Duodenal mucosa (tissue), 2 donors: ENCODE data around the gene SLC9A9.

Experiments used
- H3K27ac ChIP-seq: one replicate; pipeline ENCODE4 v1.7.0; 2013; ENCODE audit warnings: low read depth, low read length
- H3K27me3 ChIP-seq, 2 donors: one replicate each; pipeline ENCODE4 v1.7.0; 2013; ENCODE audit warnings: low read length in 2 of 2, control low read depth in 1 of 2; ENCODE audit not compliant: insufficient read depth in 2 of 2, control insufficient read depth in 1 of 2
- H3K36me3 ChIP-seq, 2 donors: one replicate each; pipeline ENCODE4 v1.7.0; 2013; ENCODE audit warnings: low read length in 2 of 2, control low read depth in 1 of 2; ENCODE audit not compliant: insufficient read depth in 2 of 2, control insufficient read depth in 1 of 2
- H3K4me1 ChIP-seq, 2 donors: one replicate each; pipeline ENCODE4 v1.7.0; 2013; ENCODE audit warnings: low read length in 2 of 2, control low read depth in 1 of 2; ENCODE audit not compliant: insufficient read depth in 2 of 2, control insufficient read depth in 1 of 2
- H3K4me3 ChIP-seq, 2 donors: one replicate each; pipeline ENCODE4 v1.7.0; 2013; ENCODE audit warnings: low read length in 2 of 2, low read depth in 1 of 2
- H3K9ac ChIP-seq, 2 donors: one replicate each; pipeline ENCODE4 v1.7.0; 2013; ENCODE audit warnings: low read length in 2 of 2, low read depth in 1 of 2
- H3K9me3 ChIP-seq, 2 donors: one replicate each; pipeline ENCODE4 v1.7.0; 2013; ENCODE audit warnings: low read length in 2 of 2, control low read depth in 1 of 2; ENCODE audit not compliant: control insufficient read depth in 1 of 2

The SLC9A9 gene

GRCh38 chr3:143237077-143237627, 611.1 kb downstream of the SLC9A9 start:
- H3K4me1 ChIP-seq = no peaks in the 10 kb centered on the region
- H3K27me3 ChIP-seq = no peaks in the 10 kb centered on the region
- no peak overlapping the region for H3K4me3 ChIP-seq
- H3K27ac ChIP-seq = no peak overlapping the region
- no peaks in the 10 kb centered on the region for H3K9me3 ChIP-seq
- no peaks in the 10 kb centered on the region for H3K36me3 ChIP-seq
- H3K9ac ChIP-seq = no peak overlapping the region

- H3K36me3 ChIP-seq = no peaks in the 10 kb centered on the region
- no peak overlapping the region for H3K4me3 ChIP-seq
- no peak overlapping the region for H3K27ac ChIP-seq
- no peaks in the 10 kb centered on the region for H3K27me3 ChIP-seq
- no peak overlapping the region for H3K9ac ChIP-seq
- H3K9me3 ChIP-seq = no peaks in the 10 kb centered on the region
- no peaks in the 10 kb centered on the region for H3K4me1 ChIP-seq
These were observed 611.9 kb downstream of the SLC9A9 start for GRCh38 chr3:143236226-143236964.

DNA sequence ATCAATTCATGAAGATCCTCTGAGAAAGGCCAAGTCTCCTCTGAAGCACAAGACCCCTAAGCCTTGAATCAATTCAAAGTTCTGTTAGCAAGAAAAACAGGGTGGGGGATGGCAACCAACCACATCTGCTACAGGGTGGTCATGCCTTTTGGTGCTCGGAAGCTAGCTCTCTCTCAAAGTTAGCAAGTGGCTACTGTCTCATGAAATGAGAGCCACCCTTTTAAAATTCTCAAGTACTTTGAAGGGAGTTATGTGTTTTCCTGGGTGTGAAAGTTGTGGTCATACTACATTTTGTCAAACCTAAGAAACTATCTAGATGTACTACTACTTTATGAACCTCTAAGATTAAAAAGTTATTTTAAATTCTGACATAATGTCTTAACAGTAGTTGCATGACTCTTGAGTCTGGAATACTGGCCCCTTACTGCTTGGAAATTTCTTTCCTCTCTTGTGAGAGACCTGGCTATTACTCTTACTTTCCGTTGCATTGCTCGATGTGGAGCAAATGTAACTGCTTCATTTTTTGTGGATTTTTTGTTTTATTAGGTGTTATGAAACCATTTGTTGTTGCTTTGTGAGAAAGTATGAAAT, 612.6 kb downstream of the SLC9A9 start:
- Histone ChIP-seq H3K27ac (no peak overlapping the region), H3K36me3 (no peaks in the 10 kb centered on the region), H3K9ac (no peak overlapping the region), H3K4me3 (no peak overlapping the region), H3K27me3 (no peaks in the 10 kb centered on the region), H3K9me3 (no peaks in the 10 kb centered on the region), H3K4me1 (no peaks in the 10 kb centered on the region)

DNA sequence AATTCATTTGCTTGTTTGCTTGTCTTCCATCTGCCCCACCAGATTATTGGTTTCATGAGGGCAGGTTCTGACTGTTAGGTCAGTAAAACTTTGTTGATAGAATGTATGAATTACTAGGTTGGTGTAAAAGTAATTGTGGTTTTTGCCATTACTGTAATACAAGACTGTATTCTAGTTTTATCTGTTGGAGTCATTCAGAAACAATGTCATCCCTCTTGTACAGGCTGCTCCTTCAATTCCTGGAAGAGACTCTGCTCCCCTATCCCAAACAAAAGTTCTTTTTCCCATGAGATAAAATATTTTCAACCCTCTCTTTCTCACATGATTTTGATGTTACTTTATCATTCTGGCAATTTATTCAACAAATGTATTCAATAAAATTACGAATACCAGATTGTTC, 613.7 kb downstream of the SLC9A9 start:
- H3K9ac ChIP-seq = no peak overlapping the region
- H3K9me3 ChIP-seq = no peaks in the 10 kb centered on the region
- H3K27ac ChIP-seq = no peak overlapping the region
- no peak overlapping the region for H3K4me3 ChIP-seq
- no peaks in the 10 kb centered on the region for H3K4me1 ChIP-seq
- H3K36me3 ChIP-seq = no peaks in the 10 kb centered on the region
- H3K27me3 ChIP-seq = no peaks in the 10 kb centered on the region

DNA sequence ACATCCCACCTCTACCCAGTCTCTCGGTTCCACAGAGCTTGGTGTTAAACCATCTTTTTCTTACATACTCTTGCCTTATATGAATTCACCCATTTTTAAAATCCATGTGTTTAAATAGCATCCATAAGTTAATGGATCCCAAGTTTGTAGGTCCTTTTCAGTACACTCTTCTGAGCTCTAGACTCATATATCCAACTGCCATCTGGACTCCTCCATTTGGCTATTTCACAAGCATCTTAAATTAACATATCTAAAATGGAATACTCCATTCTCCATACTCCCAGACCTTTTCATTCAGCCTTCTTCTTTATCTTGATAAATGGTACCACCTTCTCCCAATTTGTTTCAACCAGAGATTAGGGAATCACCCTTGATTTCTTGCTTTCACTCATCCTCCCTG, 615.3 kb downstream of the SLC9A9 start:
- Histone ChIP-seq H3K27ac (no peak overlapping the region), H3K36me3 (no peaks in the 10 kb centered on the region), H3K9me3 (no peaks in the 10 kb centered on the region), H3K4me3 (no peak overlapping the region), H3K4me1 (no peaks in the 10 kb centered on the region), H3K9ac (no peak overlapping the region), H3K27me3 (no peaks in the 10 kb centered on the region)

DNA sequence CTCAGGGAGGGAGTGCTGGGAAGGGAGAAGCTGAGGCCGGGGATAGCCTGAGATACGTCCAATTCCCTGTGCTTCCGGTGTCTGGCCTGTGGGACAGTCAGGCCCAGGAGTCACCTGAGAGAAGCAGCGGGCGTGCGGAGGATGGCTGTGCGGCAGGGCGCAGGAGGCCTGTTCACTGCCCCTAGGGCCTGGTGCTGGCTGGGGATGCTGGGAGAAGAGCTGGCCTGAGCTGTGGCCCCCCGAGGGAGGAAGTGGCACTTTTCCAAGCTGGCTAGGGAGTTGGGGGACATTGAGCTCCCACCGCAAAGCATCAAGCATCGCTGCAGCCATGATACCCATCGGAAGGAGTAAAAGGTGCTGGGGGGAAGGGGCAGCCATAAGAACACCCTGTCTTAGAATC, 619.9 kb downstream of the SLC9A9 start:
- Histone ChIP-seq H3K36me3 (no peaks in the 10 kb centered on the region), H3K9me3 (no peaks in the 10 kb centered on the region), H3K4me3 (no peak overlapping the region), H3K27me3 (no peaks in the 10 kb centered on the region), H3K9ac (no peak overlapping the region), H3K4me1 (no peaks in the 10 kb centered on the region), H3K27ac (no peak overlapping the region)

GRCh38 chr3:143226678-143227291, 621.5 kb downstream of the SLC9A9 start:
- Histone ChIP-seq H3K4me1 (no peaks in the 10 kb centered on the region), H3K36me3 (no peaks in the 10 kb centered on the region), H3K4me3 (no peak overlapping the region), H3K27ac (no peak overlapping the region), H3K27me3 (no peaks in the 10 kb centered on the region), H3K9me3 (no peaks in the 10 kb centered on the region), H3K9ac (no peak overlapping the region)

DNA sequence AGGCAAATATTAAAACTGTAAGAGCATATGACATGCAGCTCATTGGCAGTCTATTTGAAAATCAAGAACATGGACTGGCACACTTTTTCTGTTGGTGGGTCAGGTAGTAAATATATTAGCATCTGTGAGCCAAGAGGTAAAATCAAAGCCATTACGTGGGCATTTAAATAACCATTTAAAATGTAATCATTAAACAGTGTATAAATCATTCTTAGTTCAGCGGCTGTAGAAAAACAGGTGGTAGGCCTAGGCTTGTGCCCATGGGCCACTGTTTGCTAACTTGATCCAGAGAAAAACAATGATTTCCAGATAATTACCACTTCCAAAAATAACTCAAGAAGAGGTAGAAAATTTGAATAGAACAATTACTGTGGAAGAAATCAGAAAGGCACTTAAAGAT, 623.6 kb downstream of the SLC9A9 start:
- Histone ChIP-seq H3K27me3 (no peaks in the 10 kb centered on the region), H3K9me3 (no peaks in the 10 kb centered on the region), H3K27ac (no peak overlapping the region), H3K4me3 (no peak overlapping the region), H3K9ac (no peak overlapping the region), H3K36me3 (no peaks in the 10 kb centered on the region), H3K4me1 (no peaks in the 10 kb centered on the region)

GRCh38 chr3:143222981-143223380, 625.3 kb downstream of the SLC9A9 start:
- no peaks in the 10 kb centered on the region for H3K36me3 ChIP-seq
- H3K4me1 ChIP-seq = no peaks in the 10 kb centered on the region

GRCh38 chr3:143222505-143222904, 625.8 kb downstream of the SLC9A9 start:
- no peak overlapping the region for H3K9ac ChIP-seq
- H3K9me3 ChIP-seq = no peaks in the 10 kb centered on the region
- no peaks in the 10 kb centered on the region for H3K36me3 ChIP-seq
- no peak overlapping the region for H3K27ac ChIP-seq
- H3K27me3 ChIP-seq = no peaks in the 10 kb centered on the region
- no peak overlapping the region for H3K4me3 ChIP-seq
- no peaks in the 10 kb centered on the region for H3K4me1 ChIP-seq

More at GRCh38 chr3:143222981-143223380, 625.3 kb downstream of the SLC9A9 start:
- no peak overlapping the region for H3K4me3 ChIP-seq
- H3K9me3 ChIP-seq = no peaks in the 10 kb centered on the region
- H3K27me3 ChIP-seq = no peaks in the 10 kb centered on the region
- no peak overlapping the region for H3K27ac ChIP-seq
- H3K9ac ChIP-seq = no peak overlapping the region
